H1 (cell line): ENCODE data around the gene GRID2. TPM values are rescaled to one million over a fixed set of nuclear protein-coding genes. Genes with fewer than 3 reads are reported as not detected.

Experiments
- CTCF ChIA-PET: fragments of 300-600 bp; sonication (Branson Sonifier 250); formaldehyde crosslinking; loops from one replicate; lab custom pipeline; 2021; ENCODE audit not compliant: partially characterized antibody; lab: Charles Lee
- POLR2A ChIA-PET: fragments of 300-600 bp; sonication (Branson Sonifier 250); formaldehyde crosslinking; loops from one replicate; lab custom pipeline; 2021; ENCODE audit warnings: inconsistent platforms; ENCODE audit not compliant: partially characterized antibody; lab: Charles Lee
- DNase-seq, 2 experiments: peaks; one replicate each; pipeline versions ENCODE4 v3.0.0 to v3.0.0-alpha.2; 2010 to 2022; ENCODE audit warnings: low spot score in 2 of 2, low read depth in 1 of 2, mixed read lengths in 1 of 2
- FAIRE-seq: peaks from 2 replicates; lab custom pipeline; 2011; peaks lifted over from hg19 to GRCh38; lab: Jason Lieb, UNC
- H2AFZ ChIP-seq: 2 replicates; pipeline ENCODE4 v1.8.1; 2012; ENCODE audit warnings: low read length, inconsistent platforms
- H2AK5ac ChIP-seq: 2 replicates; pipeline ENCODE4 v1.6.1; 2013; ENCODE audit warnings: low read depth, low read length
- H2BK120ac ChIP-seq: replicated peaks from 2 replicates; pipeline ENCODE3; 2013; ENCODE audit warnings: low read depth, low read length, inconsistent platforms
- H2BK12ac ChIP-seq: 2 replicates; pipeline ENCODE4 v1.6.1; 2013; ENCODE audit warnings: low read depth, low read length
- H2BK15ac ChIP-seq: 2 replicates; pipeline ENCODE4 v1.6.1; 2013; ENCODE audit warnings: low read length
- H2BK20ac ChIP-seq: 2 replicates; pipeline ENCODE4 v1.6.1; 2013; ENCODE audit warnings: low read length
- H2BK5ac ChIP-seq: 2 replicates; pipeline ENCODE4 v1.6.1; 2013; ENCODE audit warnings: low read depth, low read length
- H3K14ac ChIP-seq: 2 replicates; pipeline ENCODE4 v1.6.1; 2013; ENCODE audit warnings: inconsistent platforms; ENCODE audit not compliant: insufficient read length
- H3K18ac ChIP-seq: 2 replicates; pipeline ENCODE4 v1.6.1; 2013; ENCODE audit warnings: low read length; ENCODE audit errors: extremely low read depth
- H3K23ac ChIP-seq: 2 replicates; pipeline ENCODE4 v1.6.1; 2013; ENCODE audit warnings: inconsistent platforms; ENCODE audit not compliant: insufficient read length
- H3K23me2 ChIP-seq: 2 replicates; pipeline ENCODE4 v1.6.1; 2013; ENCODE audit warnings: low read depth, low read length
- H3K27ac ChIP-seq: 2 replicates; pipeline ENCODE4 v1.6.1; 2011; ENCODE audit warnings: low read depth, low read length, inconsistent platforms
- H3K27me3 ChIP-seq, 4 experiments: replicated peaks in 1 of 4; 1 replicate in 1 of 4; 2 replicates in 3 of 4; pipeline versions ENCODE4 v1.6.1 to v1.8.1; 2011 to 2013; ENCODE audit warnings: low read length in 3 of 4, mild to moderate bottlenecking in 3 of 4, inconsistent platforms in 2 of 4, mixed read lengths in 2 of 4, moderate library complexity in 1 of 4; ENCODE audit not compliant: control insufficient read depth in 3 of 4, insufficient read depth in 3 of 4; ENCODE audit errors: extremely low read depth in 1 of 4
- H3K36me3 ChIP-seq, 4 experiments: 2 replicates each; pipeline versions ENCODE4 v1.6.1 to v1.8.1; 2011 to 2013; ENCODE audit warnings: mild to moderate bottlenecking in 4 of 4, low read length in 3 of 4, moderate library complexity in 2 of 4, control low read depth in 1 of 4, inconsistent platforms in 1 of 4; ENCODE audit not compliant: insufficient read depth in 4 of 4, control insufficient read depth in 2 of 4
- H3K4ac ChIP-seq: replicated peaks from 2 replicates; pipeline ENCODE3; 2013; ENCODE audit warnings: low read length, low read depth, mixed read lengths, inconsistent platforms; ENCODE audit not compliant: insufficient read length
- H3K4me1 ChIP-seq, 4 experiments: replicated peaks in 1 of 4; 1 replicate in 1 of 4; 2 replicates in 3 of 4; pipeline versions ENCODE4 v1.6.1 to v1.8.1; 2011 to 2013; ENCODE audit warnings: low read length in 3 of 4, inconsistent platforms in 2 of 4, mixed read lengths in 1 of 4; ENCODE audit not compliant: insufficient read depth in 4 of 4, control insufficient read depth in 3 of 4
- H3K4me2 ChIP-seq, 2 experiments: 2 replicates each; pipeline versions ENCODE4 v1.6.1 to v1.8.1; 2011 to 2013; ENCODE audit warnings: low read depth in 2 of 2, low read length in 2 of 2, control low read depth in 1 of 2, inconsistent platforms in 1 of 2, mild to moderate bottlenecking in 1 of 2; ENCODE audit not compliant: insufficient read depth in 1 of 2
- H3K4me3 ChIP-seq, 4 experiments: fragments of 200-600, 300-600 bp in 1 of 4; sonication (generic), shearing (Covaris generic), sonication (Bioruptor Twin) in 1 of 4; 2 replicates each; pipeline versions ENCODE4 v1.5.1 to v1.8.1; 2011 to 2016; ENCODE audit warnings: low read length in 4 of 4, low read depth in 3 of 4, control low read depth in 2 of 4, inconsistent platforms in 2 of 4, mild to moderate bottlenecking in 2 of 4, mixed read lengths in 1 of 4, moderate library complexity in 1 of 4; ENCODE audit not compliant: insufficient read depth in 2 of 4; ENCODE audit errors: extremely low read depth in 1 of 4
- H3K56ac ChIP-seq: replicated peaks from 2 replicates; pipeline ENCODE3; 2013; ENCODE audit warnings: low read depth, mild to moderate bottlenecking, mixed read lengths, low read length, inconsistent platforms; ENCODE audit not compliant: insufficient read length
- H3K79me1 ChIP-seq: 2 replicates; pipeline ENCODE4 v1.6.1; 2013; ENCODE audit warnings: low read depth, low read length, control low read depth
- H3K79me2 ChIP-seq, 2 experiments: 2 replicates each; pipeline versions ENCODE4 v1.6.1 to v1.8.1; 2012 to 2013; ENCODE audit warnings: low read length in 2 of 2, mild to moderate bottlenecking in 2 of 2, inconsistent platforms in 1 of 2; ENCODE audit not compliant: insufficient read depth in 2 of 2, control insufficient read depth in 1 of 2
- H3K9ac ChIP-seq, 4 experiments: replicated peaks in 1 of 4; 1 replicate in 1 of 4; 2 replicates in 3 of 4; pipeline versions ENCODE4 v1.6.1 to v1.8.1; 2011 to 2013; ENCODE audit warnings: low read depth in 3 of 4, low read length in 3 of 4, control low read depth in 2 of 4, mild to moderate bottlenecking in 2 of 4, moderate library complexity in 2 of 4, inconsistent platforms in 1 of 4; ENCODE audit errors: extremely low read depth in 1 of 4
- H3K9me3 ChIP-seq, 2 experiments: 2 replicates each; pipeline versions ENCODE4 v1.6.1 to v1.8.1; 2012 to 2013; ENCODE audit warnings: mild to moderate bottlenecking in 2 of 2, moderate library complexity in 2 of 2, control low read depth in 1 of 2, inconsistent platforms in 1 of 2, low read depth in 1 of 2, low read length in 1 of 2, mixed read lengths in 1 of 2; ENCODE audit not compliant: insufficient read depth in 2 of 2
- H4K20me1 ChIP-seq, 2 experiments: replicated peaks in 1 of 2; 2 replicates each; pipeline versions ENCODE3 to v1.8.1; 2011 to 2013; ENCODE audit warnings: inconsistent platforms in 2 of 2, low read length in 2 of 2, mild to moderate bottlenecking in 1 of 2; ENCODE audit not compliant: insufficient read depth in 2 of 2, control insufficient read depth in 1 of 2
- H4K5ac ChIP-seq: 2 replicates; pipeline ENCODE4 v1.6.1; 2013; ENCODE audit warnings: low read length, low read depth, mixed read lengths, inconsistent platforms; ENCODE audit not compliant: insufficient read length
- H4K8ac ChIP-seq: 2 replicates; pipeline ENCODE4 v1.8.0; 2013; ENCODE audit warnings: mild to moderate bottlenecking, moderate library complexity, low read length, inconsistent platforms; ENCODE audit not compliant: insufficient read depth; ENCODE audit errors: extremely low read depth
- H4K91ac ChIP-seq: replicated peaks from 2 replicates; pipeline ENCODE3; 2013; ENCODE audit warnings: low read length, mixed read lengths, inconsistent platforms; ENCODE audit not compliant: insufficient read length
- PHF8 ChIP-seq: fragments of 200-600 bp; sonication (generic); conservative IDR thresholded peaks from 2 replicates; pipeline ENCODE4 v1.7.1; 2012; ENCODE audit warnings: low read depth, mild to moderate bottlenecking, inconsistent platforms, low read length, moderate library complexity
- POLR2AphosphoS5 ChIP-seq: IDR thresholded peaks from 2 replicates; pipeline ENCODE4 v1.6.1; 2011; ENCODE audit warnings: low read depth, low read length
- RNF2 ChIP-seq: fragments of 200-900, 300-1000 bp; sonication (generic); IDR thresholded peaks from 2 replicates; pipeline ENCODE4 v1.7.1; 2016; ENCODE audit warnings: borderline replicate concordance, low read depth, mild to moderate bottlenecking, antibody characterized with exemption, low read length; ENCODE audit not compliant: poor library complexity, severe bottlenecking; ENCODE audit errors: missing control alignments
- TAF1 ChIP-seq: IDR thresholded peaks from 2 replicates; pipeline ENCODE4 v1.6.1; 2011; ENCODE audit warnings: mild to moderate bottlenecking, low read depth, low read length
- WGBS, 2 experiments: shearing (Covaris generic) in 1 of 2; methylation state at CpG; one replicate each; pipeline versions ENCODE4 v1.1.6 to v1.1.7; 2013 to 2015; ENCODE audit warnings: low lambda C conversion rate in 2 of 2, mixed read lengths in 2 of 2, inconsistent platforms in 1 of 2, low coverage in 1 of 2, missing lambda C conversion rate in 1 of 2; ENCODE audit not compliant: insufficient replicate concordance in 2 of 2, insufficient coverage in 1 of 2, insufficient read length in 1 of 2; ENCODE audit errors: extremely low coverage in 1 of 2, missing lambda C conversion rate in 1 of 2; 5-methylcytosine and 5-hydroxymethylcytosine counted together
- polyA plus RNA-seq, 7 experiments: library from polyadenylated mRNA; depleted of rRNA in 3 of 7; stranded (reverse) in 5 of 7; unstranded in 2 of 7; fragments of >200 nt in 5 of 7; fragments of 200-250 nt in 2 of 7; gene quantifications; 1 replicate in 5 of 7; 2 replicates in 1 of 7; 4 replicates in 1 of 7; pipeline versions ENCODE4 v1.2.1 to v1.2.3, GENCODE V29; 2011 to 2013; ENCODE audit warnings: missing spikeins in 2 of 7, mixed read lengths in 2 of 7
- total RNA-seq: library from RNA; stranded (reverse); fragmentation: NEBNext Ultra II Directional; extraction: Animal tissue kit (Norgen Biotek cat#: 25700); gene quantifications from 2 replicates; pipeline ENCODE4 v1.2.1, GENCODE V29; 2021

Gene GRID2
- total and polyA plus RNA-seq, 2 of the 8 experiments (the other 6 are each of a cell fraction or from before 2014, with no cell fraction given) = 31.1 to 81.9 TPM

- Histone ChIP-seq H3K14ac (no peak overlapping the region), H4K5ac (no peak overlapping the region), H3K23ac (no peak overlapping the region), H3K23me2 (no peaks in the 10 kb centered on the region), H3K9ac (no peak overlapping the region), H2BK5ac (no peak overlapping the region), H3K27me3 (no peaks in the 10 kb centered on the region), H4K91ac (no peak overlapping the region), H2BK15ac (no peak overlapping the region), H3K4me2 (no peak overlapping the region), H4K20me1 (no peaks in the 10 kb centered on the region), H3K79me1 (no peaks in the 10 kb centered on the region), H4K8ac (no peak overlapping the region), H2BK12ac (no peak overlapping the region), H3K27ac (no peak overlapping the region), H2AFZ (no peak overlapping the region), H3K4me3 (no peak overlapping the region), H2AK5ac (no peak overlapping the region), H3K18ac (no peak overlapping the region), H3K4me1 (no peaks in the 10 kb centered on the region), H3K9me3 (no peaks in the 10 kb centered on the region), H2BK120ac (no peak overlapping the region), H3K36me3 (no peaks in the 10 kb centered on the region), H2BK20ac (no peak overlapping the region), H3K79me2 (no peaks in the 10 kb centered on the region), H3K4ac (no peak overlapping the region), H3K56ac (no peak overlapping the region)
- 87% methylated on average over 2 of the region's 2 CpGs; no CpG with 5 or more reads in 1 of the 2 experiments for WGBS, 2 experiments
- ChIA-PET CTCF (no interaction called here), POLR2A (no interaction called here)
- FAIRE-seq (no peak), DNase-seq (no peak)
- TF ChIP-seq RNF2 = no peak
- no peak for TF ChIP-seq TAF1
- TF ChIP-seq PHF8 = no peak
- TF ChIP-seq POLR2AphosphoS5 = no peak
These were observed 691.0 kb downstream of the GRID2 start for GRCh38 chr4:92994727-92995126.
